Inflammatory macrophage treated with lipopolysaccharide for 1 hour (primary cell): ENCODE measurements around the gene PRR18.
A peak's percentile ranks its signal among the peaks of the same experiment; 100 is the strongest.
"Not testable (repeated sequence)": the region's sequence is repeated elsewhere in the genome, so short reads cannot be mapped to it uniquely, and the experiment has no call there.

Experiments
- DNase-seq, 2 donors: peaks; one replicate each; pipeline ENCODE4 v3.0.0-alpha.2; 2020 to 2022

PRR18 gene, protein sequence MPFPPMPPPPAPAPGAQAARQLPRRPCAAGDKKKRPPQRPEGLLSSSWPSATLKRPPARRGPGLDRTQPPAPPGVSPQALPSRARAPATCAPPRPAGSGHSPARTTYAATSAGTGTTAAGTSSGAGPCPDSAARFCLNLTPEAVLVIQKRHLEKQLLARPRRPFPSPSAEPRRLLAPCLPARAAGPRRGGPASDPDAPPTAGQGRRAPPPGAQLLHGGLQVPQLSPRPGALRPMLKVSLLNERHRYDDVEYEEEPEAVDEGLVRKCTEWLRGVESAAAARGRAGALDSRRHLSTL

DNA sequence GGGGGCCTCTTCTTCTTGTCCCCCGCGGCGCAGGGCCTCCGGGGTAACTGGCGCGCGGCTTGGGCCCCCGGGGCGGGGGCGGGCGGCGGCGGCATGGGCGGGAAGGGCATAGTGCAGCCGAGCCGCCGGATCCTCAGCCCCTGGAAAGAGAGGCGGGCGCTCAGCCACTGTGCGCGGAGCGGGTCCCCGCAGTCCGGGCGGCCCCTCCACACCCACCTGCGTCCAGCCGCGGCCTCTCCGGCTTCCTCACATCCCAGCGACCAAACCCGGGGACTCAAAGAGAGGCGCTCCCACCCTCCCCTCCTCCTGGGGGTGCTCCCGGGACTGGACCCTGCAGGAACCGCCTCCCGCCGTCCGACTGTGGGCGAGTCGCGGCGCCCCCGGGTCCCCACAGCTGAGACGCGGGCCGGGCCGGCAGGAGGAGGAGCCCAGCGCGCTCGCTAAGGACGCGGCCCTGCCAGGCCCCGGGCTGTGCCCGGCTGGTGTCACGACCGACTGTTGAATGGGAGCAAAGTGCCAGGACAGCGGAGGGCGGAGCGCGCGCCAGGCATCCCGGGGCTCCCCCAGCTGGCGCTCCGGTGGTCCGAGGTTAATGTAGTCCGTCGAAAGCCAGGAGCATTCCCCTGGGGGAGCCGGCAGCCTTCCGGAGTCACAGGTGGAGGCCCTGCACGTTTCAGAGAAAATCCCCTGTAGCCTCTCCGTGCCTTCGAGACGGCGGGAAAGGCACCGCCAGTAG lies at the start of gene PRR18:
PRR18 (minus strand) TSS at position 360 of the 736 bp plus-strand sequence; CDS start at position 110, 250 bp downstream.
- DNase-seq, result no peak

DNA sequence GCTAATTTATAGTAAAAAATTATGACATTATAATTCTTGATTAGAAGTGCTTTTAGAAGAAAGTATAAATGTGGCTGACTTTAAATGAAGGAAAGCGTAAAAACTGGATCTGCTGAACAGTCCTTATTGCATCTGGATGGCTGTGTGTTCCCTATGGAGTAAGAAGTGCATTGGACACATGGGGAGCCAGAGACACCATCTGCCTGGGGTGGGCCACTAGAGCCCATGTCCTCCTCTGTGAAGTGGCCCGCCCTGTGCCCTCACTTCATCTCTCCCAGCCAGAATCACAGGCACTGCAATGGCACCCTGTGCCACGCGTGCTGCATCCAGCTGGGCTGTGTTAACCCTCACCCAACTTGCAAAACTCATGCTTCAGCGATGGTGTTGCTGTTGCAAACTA lies 47.4 kb upstream of the PRR18 start:
- DNase-seq, result no peak

DNA sequence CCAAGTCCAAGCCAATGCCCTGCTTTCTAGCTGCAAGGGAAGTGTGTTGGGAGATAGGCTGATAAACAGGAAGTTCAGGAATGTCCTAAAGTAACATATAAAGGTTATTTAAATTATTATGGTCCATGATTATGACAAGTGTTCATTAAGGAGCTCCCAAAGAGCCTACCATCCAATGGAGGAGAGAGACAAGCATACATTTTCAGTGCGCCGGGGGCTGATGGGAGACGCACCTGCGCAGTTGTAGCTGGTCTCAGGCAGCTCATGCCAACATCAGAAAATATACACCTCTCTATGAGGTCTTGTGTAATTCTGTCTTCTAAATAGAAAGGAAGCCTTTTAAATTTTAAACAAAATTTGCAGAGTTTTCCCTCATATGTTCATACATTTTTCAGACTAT lies 46.8 kb upstream of the PRR18 start:
- no peak for DNase-seq

DNA sequence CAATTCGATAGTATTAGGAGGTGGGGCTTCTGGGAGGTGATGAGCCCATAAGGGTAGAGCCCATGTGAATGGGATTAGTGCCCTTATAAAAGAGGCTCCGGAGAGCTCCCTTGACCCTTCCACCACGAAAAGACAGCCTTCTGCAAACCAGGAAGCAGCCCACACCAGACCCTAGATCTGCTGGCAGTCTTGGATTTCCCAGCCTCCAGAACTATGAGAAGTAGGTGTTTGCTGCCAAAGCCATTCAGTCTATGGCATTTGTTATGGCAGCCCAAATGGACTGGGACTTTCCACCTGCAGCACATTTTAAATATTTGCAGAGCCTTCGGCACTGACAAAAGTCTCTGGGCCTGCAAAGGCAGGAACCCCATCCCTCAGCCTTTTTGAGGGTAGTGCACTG lies 46.0 kb upstream of the PRR18 start:
- no peak for DNase-seq

DNA sequence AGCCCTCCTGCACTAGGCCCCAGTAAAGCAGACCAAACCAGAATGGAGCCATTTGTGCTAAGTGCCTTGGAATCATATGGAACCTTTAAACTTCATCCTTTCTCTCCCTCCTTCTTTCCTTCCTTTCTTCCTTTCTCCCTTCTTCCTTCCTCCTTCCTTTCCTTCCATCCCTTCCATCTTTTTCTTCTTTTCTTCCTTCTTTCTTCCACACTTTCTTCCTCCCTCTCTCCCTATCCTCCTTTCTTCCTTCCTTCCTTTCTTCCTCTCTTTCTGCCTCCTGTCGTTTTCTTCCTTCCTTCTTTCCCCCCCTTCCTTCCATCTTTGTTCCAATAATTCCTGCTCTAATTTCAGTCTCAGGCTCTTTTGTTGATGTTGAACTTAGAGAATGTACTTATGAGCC lies 45.3 kb upstream of the PRR18 start:
- no peak for DNase-seq

DNA sequence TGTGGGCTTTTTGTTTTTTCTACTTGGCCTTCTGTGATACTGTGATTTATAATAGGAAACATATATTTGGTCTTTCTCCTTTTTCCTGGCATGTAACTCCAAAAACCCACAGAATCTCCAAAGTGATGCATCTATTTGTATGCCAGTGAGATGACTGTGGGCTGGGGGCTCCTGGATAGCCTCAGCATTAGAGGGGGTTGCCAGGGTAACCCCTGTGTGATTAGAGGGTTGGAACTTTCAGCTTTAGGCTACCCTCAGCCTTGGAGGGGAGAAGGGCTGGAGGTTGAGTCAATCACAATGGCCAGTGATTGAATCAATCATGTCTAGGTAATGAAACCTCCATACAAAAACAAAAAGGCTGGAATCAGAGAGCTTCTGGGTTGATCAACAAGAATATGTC lies 44.7 kb upstream of the PRR18 start:
- no peak for DNase-seq

DNA sequence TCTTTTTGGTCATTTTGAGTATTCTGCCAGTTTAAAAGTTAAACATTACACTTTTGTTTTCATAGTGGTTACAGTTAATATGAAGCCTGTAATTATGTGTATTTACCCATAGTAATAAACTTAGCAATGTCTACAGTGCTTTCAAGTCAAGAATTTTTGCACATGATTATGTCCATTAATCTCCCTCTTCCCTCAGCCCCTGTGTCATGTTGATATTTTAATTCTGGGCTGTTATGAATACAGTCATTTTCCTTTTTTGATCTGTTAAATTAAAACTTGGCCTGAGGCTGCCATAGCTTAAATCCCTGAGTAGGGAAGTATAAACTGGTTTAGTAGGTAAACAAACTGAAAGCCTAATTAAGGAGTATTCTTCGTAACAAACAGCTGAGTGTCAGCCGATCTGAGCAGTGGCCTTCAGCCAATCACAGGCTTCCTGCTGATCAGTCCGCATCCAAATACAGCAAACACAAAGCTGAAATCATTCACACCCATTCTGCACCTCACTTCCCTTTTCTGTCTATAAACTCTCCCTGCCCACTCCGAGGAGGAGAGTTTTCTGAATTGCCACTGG lies 43.6 kb upstream of the PRR18 start:
- DNase-seq, result peak; percentile 73 to 91

DNA sequence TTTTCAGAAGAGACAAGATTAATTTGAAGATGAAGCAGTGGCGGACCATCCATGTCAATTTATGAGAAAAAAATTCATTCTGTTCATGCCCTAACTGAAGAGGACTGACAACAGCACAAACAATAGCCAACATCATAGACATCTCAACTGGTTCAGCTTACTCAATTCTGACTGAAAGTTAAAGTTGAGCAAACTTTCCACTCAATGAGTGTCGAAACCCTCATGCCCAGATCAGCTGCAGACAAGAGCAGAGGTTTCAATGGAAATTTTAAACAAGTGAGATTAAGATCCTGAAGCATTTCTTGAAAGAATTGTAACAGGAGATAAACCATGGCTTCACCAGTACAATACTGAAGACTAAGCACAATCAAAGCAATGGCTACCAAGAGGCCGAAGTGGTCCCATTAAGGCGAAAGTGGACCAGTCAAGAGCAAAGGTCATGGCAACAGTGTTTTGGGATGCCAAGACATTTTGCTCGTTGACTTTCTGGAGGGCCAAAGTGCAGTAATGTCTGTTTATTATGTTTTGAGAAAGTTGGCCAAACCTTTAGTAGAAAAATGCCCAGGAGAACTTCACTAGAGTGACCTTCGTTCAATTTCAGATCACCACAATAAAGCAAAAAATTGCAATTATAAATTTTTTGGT lies 40.2 kb upstream of the PRR18 start:
- DNase-seq, result peak; percentile 49 to 64

DNA sequence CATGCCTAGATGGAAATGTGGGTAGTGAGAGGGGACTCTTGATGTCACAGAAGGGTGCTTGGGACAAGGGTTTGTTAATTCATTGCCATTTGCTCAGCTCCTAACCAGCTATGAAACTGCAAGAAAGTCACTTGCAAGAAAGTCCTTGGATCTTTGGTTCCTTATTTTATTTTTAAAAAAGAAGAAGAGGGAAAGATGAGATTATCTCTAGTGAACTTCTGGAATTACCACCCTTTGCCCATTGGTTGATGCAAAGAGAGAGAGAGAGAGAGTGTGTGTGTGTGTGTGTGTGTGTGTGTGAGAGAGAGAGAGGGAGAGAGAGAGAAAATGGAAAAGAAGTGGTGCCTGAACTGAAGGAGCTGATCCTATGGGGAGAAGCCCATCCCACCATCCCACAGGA lies 38.8 kb upstream of the PRR18 start:
- peak; percentile 59 to 79 for DNase-seq

DNA sequence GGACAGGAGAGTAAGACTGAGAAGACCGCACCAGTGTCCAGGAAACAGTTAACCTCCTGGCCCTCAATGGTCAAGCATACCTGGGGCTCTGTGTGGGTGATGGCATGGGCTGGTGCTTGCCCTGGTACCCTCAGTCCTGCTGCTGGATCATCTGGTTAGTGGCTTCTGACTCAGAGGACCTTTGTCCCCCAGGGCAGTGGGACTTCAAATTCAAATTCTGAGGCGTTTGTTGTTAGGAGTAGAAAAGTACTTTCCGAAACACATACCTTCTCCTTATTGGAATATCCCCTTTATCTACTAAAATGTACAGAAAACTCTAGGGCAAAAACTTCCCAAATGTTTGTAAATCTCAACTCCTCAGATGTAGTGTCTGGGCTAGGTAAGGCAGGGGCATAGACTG lies 38.3 kb upstream of the PRR18 start:
- DNase-seq, result no peak

DNA sequence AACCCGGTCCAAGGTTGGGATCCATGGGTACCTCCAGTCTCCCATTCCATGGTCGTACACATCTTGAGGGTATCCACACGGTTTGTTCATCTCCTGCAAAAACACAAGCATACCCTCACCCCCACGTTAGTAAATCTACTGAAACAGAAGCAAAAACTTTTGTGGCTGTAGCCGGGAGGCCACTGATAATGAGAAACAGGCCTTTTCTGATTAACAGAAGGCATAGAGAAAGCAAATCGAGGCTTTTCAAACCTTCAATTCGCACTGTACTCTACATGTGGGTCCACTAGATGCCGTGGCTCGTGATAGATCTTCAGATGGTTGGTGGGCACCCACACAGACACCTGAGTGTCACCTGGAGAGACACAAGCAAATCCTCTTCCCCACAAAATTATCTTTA lies 37.5 kb upstream of the PRR18 start:
- DNase-seq, result not testable (repeated sequence)

DNA sequence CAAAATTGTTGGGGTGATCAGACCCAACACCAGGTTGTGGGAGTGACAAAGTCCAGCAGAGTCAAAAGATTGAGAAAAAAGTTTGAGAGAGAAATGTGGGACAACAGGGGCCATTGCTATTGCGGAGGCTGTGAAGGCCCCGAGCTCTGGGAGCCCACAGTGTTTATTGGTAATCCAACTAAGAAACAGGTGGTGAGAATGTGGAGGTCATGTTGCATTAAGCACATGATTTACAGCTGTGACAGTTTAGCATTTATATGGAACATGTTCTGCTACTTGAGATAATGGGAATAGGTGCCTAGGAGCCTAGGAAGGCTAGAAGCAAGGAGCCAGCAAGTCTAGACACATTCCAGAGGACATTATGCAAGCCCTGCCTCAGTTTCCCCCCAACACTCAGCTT lies 36.7 kb upstream of the PRR18 start:
- DNase-seq, result not testable (repeated sequence)

DNA sequence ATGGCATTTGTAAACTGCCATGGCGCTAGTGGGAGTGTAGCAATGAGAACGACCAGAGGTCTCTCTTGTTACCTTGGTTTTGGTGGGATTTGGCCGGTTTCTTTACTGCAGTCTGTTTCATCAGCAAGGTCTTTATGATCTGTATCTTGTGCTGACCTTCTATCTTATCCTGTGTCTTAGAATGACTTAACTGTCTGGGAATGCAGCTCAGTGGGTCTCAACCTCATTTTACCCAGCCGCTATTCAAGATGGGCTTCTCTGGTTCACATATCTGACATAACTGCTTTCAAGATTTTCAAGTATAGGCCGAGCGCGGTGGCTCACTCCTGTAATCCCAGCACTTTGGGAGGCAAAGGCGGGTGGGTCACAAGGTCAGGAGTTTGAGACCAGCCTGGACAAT lies 36.0 kb upstream of the PRR18 start:
- no peak for DNase-seq

DNA sequence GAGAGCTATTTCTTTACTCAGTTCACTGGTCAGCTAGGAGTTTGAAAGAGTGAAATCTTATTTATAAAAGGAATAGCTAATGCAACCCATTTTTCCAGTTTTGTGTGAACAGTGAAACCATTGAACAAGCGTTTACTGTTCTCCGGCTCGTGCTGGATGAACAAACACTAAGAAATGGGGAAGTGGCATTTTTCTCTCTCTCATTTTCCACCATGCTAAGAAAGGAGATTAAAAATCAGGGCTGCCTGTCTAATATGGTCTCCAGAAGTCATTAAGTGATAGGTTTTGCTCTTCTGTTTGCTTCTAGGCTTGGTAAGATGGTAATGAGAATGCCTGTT lies 34.9 kb upstream of the PRR18 start:
- DNase-seq, result peak; percentile 51 to 69

DNA sequence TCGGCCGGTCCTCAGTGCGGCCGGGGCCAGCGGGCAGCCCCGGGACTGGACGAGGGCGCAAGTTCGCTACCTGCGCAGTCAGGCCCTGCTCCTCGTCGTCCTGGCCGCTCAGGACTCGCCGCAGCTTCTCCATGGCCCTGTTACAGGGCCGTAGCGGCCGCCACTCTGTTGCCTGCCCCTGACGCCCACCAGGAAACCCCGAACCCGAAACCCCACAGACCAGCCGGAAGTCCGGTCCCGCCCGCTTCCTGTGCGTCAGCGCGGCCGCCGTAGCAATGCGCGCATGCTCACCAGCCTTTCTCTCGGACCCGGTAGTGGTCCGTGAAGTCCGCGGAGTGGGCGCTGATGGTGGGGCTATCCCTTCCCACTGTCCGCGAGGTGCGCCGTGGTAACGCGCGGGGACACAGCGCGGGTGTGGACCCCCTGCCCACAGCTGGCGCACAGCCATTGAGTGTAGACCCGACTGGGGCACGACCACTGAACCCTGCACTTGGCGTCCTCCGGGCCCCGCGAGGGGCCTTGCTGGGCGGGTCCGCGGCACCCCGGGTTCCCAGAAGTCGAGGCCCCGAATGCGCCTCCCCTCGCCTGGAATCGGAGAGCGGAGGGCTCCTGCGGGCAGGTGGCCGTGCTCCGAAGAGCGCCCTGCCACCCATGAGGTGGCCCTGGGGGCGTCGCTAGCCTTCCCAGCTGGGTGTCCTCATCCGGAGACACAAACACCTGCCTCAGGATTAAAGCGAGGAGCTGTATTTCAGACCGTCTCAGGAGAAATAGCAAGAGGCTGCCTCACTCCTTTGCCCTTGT lies 34.4 kb upstream of the PRR18 start, which contains the start of gene SFT2D1:
SFT2D1 (minus strand) TSS at position 197 of the 801 bp plus-strand sequence; CDS start at position 133, 64 bp downstream.
- peak; percentile 90 to 92 for DNase-seq

DNA sequence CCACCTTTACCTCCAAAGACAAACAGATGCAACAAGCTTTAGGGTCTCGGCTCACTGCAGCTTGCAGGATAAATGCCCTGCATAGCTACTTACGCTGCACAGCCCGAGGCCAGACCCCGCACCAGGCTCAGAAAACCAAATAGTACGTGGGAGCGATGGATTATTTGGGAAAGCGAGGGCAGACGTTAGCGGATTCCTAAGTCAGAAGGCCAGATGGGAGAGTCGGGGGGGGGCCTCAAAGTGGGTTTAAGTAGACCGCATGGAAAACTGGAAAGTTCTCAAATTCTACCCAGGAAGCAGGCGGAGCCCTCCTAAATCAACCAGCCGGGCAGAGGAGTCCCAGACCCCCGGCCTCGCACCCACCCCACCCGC lies 33.8 kb upstream of the PRR18 start:
- no peak for DNase-seq

DNA sequence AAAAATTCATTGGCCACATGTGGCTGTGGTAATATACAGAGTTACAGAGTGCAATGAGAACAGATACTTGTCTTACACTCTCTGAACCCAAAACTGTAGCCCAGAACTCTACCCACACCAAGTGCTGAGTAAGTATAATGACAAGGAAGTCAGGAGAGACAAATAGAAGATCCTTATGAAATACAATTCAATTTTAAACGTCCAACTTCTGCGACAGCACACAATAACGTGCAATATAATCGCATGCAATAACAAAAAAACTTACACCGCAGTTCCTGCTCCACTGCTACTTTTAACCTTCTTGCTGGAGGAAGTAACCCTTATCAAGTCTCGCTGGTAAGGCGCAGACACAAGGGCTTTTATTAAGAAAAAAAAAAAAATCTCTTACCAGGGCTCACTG lies 33.3 kb upstream of the PRR18 start:
- peak; percentile 33 to 46 for DNase-seq

DNA sequence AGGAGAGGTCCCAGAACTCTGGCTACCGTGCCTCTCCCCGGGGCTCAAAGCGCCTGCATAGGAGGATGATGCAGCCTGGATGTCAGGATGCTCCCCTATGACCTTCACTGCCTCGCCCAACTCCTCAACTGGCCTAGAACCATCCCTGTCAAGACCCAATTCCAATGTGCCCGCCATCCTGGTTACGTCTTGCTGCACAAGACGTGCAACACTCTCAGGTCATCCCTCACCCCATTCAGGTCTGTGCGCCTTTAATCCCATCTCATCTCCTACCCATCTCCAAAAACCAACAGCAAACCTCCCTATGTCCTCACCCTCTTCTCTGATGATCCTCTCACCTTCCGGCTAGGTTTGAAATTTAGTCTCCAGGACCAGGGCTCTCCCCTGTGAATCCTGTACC lies 30.7 kb upstream of the PRR18 start:
- no peak for DNase-seq

DNA sequence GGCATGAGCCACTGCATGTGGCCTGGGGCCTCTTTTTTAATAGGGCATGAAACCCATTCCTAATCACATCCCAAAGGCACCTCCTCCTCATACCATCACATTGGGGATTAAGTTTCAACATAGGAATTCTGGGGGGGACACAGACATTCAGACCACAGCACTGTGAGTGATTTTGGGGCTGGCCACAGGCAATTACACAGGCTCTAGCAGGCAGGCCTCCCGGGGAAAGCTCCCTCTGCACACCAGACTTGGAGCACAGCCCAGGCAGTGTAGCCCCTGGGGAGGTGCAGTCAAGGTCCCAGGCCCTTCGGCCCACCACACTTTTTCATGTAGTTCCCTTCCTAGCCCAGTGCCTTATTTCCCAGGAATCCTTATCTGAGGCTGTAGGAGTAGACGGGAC lies 28.7 kb upstream of the PRR18 start:
- DNase-seq, result no peak

DNA sequence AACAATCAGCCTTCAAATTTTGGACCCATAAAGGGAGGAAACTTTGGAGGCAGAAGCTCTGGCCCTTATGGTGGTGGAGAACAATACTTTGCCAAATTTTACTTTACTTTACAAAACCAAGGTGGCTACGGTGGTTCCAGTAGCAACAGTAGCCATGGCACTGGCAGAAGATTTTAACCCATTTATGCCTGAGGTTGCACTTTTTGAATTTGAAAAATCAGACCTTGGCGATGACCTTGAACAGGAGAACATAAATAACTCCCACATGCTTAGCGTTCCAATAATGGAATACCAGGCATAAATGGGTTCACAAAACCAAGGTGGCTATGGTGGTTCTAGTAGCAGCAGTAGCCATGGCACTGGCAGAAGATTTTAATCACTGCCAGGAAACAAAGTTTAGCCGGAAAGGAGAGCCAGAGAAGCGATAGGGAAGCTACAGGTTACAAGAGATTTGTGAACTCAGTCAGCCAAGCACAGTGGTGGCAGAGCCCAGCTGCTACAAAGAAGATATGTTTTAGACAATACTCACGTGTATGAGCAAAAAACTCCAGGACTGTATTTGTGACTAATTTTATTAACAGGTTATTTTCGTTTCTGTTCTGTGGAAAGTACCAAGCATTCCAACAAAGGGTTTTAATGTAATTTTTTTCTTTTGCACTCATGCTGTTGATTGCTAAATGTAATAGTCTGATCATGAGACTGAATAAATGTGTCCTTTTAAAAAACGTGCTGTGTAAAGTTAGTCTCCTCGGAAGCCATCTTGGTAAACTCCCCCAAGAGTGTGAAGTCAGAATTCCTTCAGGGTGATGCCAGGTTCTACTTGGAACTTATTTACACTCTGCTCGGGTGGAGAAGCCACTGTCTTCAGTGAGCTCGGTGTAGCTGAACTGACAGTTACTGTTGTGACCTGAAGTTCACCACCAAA lies 27.4 kb upstream of the PRR18 start:
- no peak for DNase-seq

DNA sequence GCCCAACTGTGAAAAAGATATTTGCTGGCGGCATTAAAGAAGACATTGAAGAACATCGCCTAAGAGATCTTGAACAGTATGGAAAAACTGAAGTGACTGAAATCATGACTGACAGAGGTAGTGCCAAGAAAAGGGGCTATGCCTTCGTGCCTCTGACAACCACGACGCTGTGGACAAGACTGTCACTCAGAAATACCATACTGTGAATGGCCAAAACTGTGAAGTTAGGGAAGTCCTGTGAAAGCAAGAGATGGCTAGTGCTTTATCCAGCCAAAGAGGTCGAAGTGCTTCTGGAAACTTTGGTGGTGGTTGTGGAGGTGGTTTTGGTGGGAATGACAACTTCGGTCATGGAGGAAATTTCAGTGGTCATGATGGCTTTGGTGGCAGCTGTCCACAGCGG lies 26.7 kb upstream of the PRR18 start:
- DNase-seq, result no peak
